ENCODE data around the gene DUSP18. TPM values are rescaled to one million over a fixed set of nuclear protein-coding genes. Genes with fewer than 3 reads are reported as not detected.

DUSP18 gene
- polyA plus RNA-seq, 1 of the 3 experiments (the other 2 are of a cell fraction), result 11.7 TPM

GRCh38 chr22:30694640-30695350 lies 27.1 kb upstream of the DUSP18 start, which contains the start of gene OSBP2:
Gene OSBP2 (plus strand): TSS chr22:30694874. CDS start chr22:30694910, 36 bp downstream.
- Histone ChIP-seq H3K79me2 (ENCODE audit: insufficient read depth) (no peaks in the 10 kb centered on the region), H3K27me3 (ENCODE audit: insufficient read depth) (no peaks in the 10 kb centered on the region), H3K9ac (peak within 1 kb of the TSS; percentile 62; the same call in 1 of the 2 replicates), H3K36me3 (replicated peaks in 1 of 2; ENCODE audit: control insufficient read depth in 1 of 2, insufficient read depth in 2 of 2, low read length in 1 of 2) (no peaks in the 10 kb centered on the region), H3K4me2 (peak within 1 kb of the TSS; percentile 97), H3K4me1 (ENCODE audit: control insufficient read depth in 1 of 2, insufficient read depth in 2 of 2, low read depth in 1 of 2, low read length in 1 of 2) (peaks cover 0 to 19% of the 10 kb centered on the region in 2 experiments; a peak in 2 of 4 replicates), H3K4me3 (ENCODE audit: low read depth in 2 of 2, low read length in 1 of 2) (peak within 1 kb of the TSS; percentile 64 to 76), H3K27ac (ENCODE audit: low read depth in 2 of 2, low read length in 1 of 2) (peak within 1 kb of the TSS in 1 of 2 experiments; percentile 84; a peak in 2 of 4 replicates), H3K9me3 (no peaks in the 10 kb centered on the region), H3F3A (replicated peaks; ENCODE audit: insufficient read depth) (peaks cover 9% of the 10 kb centered on the region), H3K9me2 (no peaks in the 10 kb centered on the region), H2AFZ (ENCODE audit: low read depth) (peak within 1 kb of the TSS; percentile 96), H4K20me1 (ENCODE audit: insufficient read depth) (no peaks in the 10 kb centered on the region)
- CTCF ChIA-PET, result interaction anchor here (0.6 to 5.6 kb wide), 7 partner anchors 8 to 76 kb away, joined by 3 to 31 read pairs (median 4); partner anchors contain the start of genes DUSP18 and SLC35E4
- 30% methylated on average over 9 of the region's 88 CpGs for WGBS (ENCODE audit: low lambda C conversion rate)
- peak; percentile 93 for DNase-seq
- TF ChIP-seq, protein P1, sequence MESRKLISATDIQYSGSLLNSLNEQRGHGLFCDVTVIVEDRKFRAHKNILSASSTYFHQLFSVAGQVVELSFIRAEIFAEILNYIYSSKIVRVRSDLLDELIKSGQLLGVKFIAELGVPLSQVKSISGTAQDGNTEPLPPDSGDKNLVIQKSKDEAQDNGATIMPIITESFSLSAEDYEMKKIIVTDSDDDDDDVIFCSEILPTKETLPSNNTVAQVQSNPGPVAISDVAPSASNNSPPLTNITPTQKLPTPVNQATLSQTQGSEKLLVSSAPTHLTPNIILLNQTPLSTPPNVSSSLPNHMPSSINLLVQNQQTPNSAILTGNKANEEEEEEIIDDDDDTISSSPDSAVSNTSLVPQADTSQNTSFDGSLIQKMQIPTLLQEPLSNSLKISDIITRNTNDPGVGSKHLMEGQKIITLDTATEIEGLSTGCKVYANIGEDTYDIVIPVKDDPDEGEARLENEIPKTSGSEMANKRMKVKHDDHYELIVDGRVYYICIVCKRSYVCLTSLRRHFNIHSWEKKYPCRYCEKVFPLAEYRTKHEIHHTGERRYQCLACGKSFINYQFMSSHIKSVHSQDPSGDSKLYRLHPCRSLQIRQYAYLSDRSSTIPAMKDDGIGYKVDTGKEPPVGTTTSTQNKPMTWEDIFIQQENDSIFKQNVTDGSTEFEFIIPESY (IDR thresholded peaks at IDR 0.05; ENCODE audit: borderline replicate concordance, low read depth), result no peak
- TF ChIP-seq RFX5 (IDR thresholded peaks at IDR 0.05; ENCODE audit: low read length), result no peak
- TF ChIP-seq, protein P2, sequence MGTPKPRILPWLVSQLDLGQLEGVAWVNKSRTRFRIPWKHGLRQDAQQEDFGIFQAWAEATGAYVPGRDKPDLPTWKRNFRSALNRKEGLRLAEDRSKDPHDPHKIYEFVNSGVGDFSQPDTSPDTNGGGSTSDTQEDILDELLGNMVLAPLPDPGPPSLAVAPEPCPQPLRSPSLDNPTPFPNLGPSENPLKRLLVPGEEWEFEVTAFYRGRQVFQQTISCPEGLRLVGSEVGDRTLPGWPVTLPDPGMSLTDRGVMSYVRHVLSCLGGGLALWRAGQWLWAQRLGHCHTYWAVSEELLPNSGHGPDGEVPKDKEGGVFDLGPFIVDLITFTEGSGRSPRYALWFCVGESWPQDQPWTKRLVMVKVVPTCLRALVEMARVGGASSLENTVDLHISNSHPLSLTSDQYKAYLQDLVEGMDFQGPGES (IDR thresholded peaks at IDR 0.05; ENCODE audit: low read depth, low read length), result no peak
- no peak for TF ChIP-seq ELF1 (IDR thresholded peaks at IDR 0.05)
- TF ChIP-seq PBX3 (IDR thresholded peaks at IDR 0.05), result no peak
- TF ChIP-seq FOXM1 (IDR thresholded peaks at IDR 0.05; ENCODE audit: low read depth), result no peak
- TF ChIP-seq FOSL2 (IDR thresholded peaks at IDR 0.05; ENCODE audit: borderline replicate concordance, low read depth), result no peak
- TF ChIP-seq USF1 (IDR thresholded peaks at IDR 0.05; ENCODE audit: borderline replicate concordance, low read depth), result no peak
- TF ChIP-seq RCOR1 (IDR thresholded peaks at IDR 0.05; ENCODE audit: low read length), result no peak
- no peak for TF ChIP-seq EP300 (IDR thresholded peaks at IDR 0.05; ENCODE audit: borderline replicate concordance in 1 of 2, low read depth in 1 of 2, low read length in 1 of 2)
- TF ChIP-seq REST (IDR thresholded peaks at IDR 0.05; ENCODE audit: low read depth, low read length), result no peak
- TF ChIP-seq USF2 (IDR thresholded peaks at IDR 0.05; ENCODE audit: borderline replicate concordance, low read depth, low read length), result no peak
- no peak for TF ChIP-seq POLR2AphosphoS5 (IDR thresholded peaks at IDR 0.05; ENCODE audit: low read depth, low read length)
- no peak for TF ChIP-seq YY1 (IDR thresholded peaks at IDR 0.05; ENCODE audit: low read depth)
- POLR2A ChIA-PET, result interaction anchor here (0.6 to 2.0 kb wide), 6 partner anchors 9 to 66 kb away, joined by 3 to 7 read pairs (median 5); partner anchors contain the start of gene SLC35E4
